ENCODE measurements around the gene DAPK2.

DNA sequence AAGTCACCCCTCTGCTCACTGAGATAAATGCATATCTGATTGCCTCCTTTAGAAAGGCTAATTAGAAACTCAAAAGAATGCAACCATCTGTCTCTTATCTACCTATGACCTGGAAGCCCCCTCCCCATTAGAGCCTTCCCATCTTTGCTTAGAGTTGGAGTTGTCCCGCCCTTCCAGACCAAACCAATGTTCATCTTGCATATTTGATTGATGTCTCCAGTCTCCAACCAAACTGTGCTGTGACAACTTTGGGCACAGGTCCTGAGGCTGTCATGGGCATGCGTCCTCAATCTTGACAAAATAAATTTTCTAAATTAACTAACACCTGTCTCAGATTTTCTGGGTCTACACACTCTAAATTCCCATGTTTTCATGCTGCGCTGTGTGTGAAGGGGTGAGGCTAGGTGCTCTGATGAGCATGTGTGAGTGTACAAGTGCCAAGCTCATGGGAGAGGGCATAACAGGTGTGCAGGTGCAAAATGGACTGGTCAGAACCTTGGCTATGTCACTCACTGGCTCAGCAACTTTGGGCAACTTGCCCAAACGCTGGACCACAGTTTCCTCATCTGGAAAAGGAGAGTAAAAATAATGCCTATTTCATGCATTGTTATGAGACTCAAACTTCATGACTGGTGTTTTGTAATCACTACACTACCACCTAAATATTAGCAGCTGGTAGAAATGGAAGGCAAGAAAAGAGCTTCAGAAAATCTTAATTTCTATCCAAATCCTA is 7.2 kb downstream of the DAPK2 start:
- TF ChIP-seq ESRRA (IDR thresholded peaks at IDR 0.05; ENCODE audit: borderline replicate concordance, low read length) (no peak), POLR2A (IDR thresholded peaks at IDR 0.05; ENCODE audit: low read length) (no peak), MYC (IDR thresholded peaks at IDR 0.05; ENCODE audit: borderline replicate concordance, low read length) (no peak), MAFK (IDR thresholded peaks at IDR 0.05; ENCODE audit: partially characterized antibody) (no peak)
- TF ChIP-seq, protein P1, sequence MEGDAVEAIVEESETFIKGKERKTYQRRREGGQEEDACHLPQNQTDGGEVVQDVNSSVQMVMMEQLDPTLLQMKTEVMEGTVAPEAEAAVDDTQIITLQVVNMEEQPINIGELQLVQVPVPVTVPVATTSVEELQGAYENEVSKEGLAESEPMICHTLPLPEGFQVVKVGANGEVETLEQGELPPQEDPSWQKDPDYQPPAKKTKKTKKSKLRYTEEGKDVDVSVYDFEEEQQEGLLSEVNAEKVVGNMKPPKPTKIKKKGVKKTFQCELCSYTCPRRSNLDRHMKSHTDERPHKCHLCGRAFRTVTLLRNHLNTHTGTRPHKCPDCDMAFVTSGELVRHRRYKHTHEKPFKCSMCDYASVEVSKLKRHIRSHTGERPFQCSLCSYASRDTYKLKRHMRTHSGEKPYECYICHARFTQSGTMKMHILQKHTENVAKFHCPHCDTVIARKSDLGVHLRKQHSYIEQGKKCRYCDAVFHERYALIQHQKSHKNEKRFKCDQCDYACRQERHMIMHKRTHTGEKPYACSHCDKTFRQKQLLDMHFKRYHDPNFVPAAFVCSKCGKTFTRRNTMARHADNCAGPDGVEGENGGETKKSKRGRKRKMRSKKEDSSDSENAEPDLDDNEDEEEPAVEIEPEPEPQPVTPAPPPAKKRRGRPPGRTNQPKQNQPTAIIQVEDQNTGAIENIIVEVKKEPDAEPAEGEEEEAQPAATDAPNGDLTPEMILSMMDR (IDR thresholded peaks at IDR 0.05), result no peak

Data from A549 (cell line).